Stromal cell of bone marrow (primary cell): ENCODE data around the gene ITGAE.
"Not testable (repeated sequence)": the region's sequence is repeated elsewhere in the genome, so short reads cannot be mapped to it uniquely, and the experiment has no call there.

Experiments
- DNase-seq: peaks from one replicate; pipeline ENCODE4 v3.0.0-alpha.2; 2012; ENCODE audit warnings: low read depth

Gene ITGAE

DNA sequence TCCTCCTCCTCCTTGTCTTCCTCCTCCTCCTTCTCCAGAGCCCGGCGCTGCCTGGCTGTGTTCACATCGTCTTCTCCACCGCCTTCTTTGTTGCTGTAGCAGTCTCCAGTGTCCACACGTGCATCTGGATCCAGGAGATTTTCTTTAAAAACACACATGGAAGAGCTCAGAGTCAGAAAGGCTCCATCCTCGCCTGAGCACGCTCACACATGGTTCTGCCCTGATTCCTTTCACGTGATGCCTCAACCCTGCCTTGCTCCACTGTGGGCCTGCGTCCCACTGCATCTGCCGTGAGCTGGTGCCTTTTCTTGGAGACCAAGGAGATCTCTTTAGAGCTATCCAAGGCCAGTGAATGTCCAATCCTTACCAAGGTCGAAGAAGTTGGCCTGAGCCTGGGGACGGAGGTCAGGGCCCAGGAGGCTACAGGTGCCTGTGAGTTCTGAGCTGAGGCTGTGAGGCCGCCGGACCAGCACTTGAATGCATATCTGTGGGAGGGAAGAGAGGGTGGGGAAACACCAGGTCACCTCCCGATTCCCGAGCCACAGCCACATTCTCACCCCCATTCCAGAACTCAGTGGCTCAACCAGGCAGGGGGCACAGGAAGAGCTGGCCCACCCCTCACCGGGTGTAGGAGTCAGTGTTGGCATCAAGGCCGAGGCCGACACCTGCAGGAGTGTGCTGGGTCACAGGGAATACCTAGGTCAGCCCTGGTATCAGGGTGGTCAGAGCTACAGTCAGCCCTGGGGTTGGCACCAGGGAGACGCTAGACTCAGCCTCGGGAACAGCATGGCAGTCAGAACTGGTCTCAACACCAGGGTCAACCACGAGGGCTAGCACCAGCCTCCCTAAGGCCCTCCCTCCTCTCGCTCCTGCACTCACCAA, 39.7 kb downstream of the ITGAE start:
- no peak for DNase-seq

DNA sequence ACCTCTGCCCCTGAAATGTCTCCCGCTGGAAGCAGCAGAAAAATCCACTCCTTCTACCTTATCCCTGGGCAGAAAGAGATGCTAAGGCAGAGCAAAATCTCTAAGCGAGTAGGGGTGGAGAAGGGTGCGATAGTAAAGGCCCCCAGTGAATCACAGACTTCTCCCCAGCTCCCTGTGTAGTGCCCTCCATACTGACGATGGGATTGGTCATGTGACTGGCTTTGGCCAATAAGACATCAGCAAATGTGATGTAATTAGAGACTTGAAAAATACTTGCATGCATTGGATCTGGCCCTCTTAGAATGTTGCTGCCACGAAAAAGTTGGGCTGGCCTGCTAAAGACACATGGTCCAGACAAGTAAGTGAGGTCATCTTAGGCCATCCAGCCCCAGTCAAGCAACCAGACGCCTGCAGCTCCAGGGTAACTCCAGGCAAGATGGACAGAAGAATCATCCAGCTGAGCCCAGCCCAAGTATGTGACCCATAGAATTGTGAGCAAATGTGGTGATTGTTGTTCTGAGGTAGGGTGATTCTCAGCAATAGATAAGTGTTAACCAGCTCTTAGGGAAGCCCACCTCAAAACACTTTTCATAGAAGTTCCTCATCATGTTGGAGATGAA, 41.3 kb downstream of the ITGAE start:
- no peak for DNase-seq

DNA sequence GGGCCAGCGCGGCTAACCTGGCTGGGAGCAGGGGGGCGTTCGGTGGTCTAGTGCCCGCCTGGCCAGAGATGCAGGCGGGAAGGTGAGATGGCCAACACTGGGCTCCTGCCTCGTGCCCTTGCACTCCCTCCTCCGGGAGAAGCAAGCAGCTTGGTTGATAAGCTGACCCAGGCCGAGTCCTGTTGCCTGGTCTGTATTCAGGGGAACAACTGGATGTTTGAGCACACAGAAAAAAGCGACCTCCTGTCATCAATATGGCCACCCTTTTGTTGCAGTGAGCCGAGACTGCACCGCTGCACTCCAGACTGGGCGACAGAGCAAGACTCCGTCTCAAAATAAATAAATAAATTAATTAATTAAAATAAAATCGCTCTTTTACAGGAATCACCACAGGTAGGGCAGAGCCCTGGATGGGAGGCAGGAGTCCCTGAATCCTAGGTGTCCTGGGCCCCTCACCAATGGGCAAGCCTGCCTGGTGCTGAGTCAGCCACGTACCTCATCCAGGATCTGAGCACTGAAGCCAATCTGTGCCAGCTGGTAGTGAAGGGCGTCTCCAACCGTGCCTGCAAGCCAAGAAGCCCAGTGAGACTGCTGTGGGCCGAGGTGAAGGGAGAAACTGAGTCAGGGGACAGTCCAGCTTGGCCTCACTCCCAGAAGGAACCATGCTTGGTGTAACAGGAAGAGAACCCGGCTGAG, 45.5 kb downstream of the ITGAE start:
- no peak for DNase-seq

DNA sequence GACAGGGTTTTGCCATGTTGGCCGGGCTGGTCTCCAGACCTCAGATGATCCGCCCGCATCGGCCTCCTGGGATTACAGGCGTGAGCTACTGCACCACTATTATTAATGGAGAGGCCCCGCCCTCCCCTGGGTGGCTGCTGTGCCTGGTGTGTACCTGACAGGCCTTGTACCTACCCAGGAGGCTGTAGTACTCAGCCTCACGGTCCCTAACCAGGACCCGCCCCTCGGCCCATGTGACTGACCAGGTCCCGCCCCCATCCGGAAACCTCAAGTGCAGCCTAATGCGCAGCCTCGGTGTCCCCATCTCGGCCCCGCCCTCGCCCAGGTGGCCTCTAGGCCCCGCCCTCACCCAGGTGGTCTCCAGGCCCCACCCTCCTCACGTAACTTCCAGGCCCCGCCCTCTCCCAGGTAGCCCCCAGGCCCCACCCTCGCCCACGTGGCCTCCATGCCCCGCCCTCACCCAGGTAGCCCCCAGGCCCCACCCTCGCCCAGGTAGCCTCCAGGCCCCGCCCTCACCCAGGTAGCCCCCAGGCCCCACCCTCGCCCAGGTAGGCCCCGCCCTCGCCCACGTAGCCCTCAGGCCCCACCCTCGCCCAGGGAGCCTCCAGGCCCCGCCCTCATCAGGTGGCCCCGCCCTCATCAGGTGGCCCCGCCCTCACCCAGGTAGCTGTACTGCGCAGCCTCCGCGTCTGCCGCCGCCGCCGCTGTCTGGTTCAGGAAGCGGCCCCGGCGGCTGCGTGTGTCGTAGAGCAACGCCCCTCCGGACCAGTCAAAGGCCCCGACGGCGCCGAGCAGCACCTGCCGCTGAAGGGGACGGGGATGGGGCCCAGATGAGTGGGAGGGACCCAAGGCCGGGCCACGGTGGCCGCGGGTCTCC, 46.3 kb downstream of the ITGAE start:
- no peak for DNase-seq

GRCh38 chr17:3754066-3754457, 46.9 kb downstream of the ITGAE start:
- no peak for DNase-seq

DNA sequence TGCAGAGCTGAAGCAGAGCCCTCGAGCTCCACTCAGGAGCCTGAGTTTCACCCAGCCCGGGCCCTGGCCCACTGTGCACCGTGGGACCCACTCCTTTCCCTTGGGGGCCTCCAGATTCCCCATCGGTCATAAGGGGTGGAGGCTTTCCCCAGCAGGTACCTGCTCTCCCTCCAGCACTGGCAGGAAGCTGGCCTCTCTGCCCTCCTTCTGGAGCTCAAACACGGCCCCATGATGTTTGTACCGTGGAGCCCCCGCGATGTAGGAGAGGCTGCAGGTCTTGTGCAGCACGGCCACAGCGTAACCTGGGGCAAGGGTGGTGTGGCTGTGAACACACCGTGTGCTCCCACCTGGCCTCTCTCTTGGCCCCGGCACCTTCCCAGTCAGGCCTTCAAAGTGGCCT, 47.4 kb downstream of the ITGAE start:
- no peak for DNase-seq

DNA sequence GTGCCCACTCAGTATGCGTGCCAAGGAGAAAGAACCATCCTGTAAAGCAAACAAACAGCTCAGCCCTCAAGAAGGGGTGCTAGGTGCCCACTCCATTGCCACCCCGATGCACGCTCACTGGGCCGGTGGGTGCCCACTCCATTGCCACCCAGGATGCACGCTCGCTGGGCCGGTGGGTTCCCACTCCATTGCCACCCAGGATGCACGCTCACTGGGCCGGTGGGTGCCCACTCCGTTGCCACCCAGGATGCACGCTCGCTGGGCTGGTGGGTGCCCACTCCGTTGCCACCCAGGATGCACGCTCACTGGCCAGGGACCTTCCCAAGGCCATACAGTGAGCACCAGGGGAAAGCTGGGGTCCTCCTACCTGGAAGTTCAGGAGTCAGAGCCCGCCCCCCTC, 49.2 kb downstream of the ITGAE start:
- no peak for DNase-seq

DNA sequence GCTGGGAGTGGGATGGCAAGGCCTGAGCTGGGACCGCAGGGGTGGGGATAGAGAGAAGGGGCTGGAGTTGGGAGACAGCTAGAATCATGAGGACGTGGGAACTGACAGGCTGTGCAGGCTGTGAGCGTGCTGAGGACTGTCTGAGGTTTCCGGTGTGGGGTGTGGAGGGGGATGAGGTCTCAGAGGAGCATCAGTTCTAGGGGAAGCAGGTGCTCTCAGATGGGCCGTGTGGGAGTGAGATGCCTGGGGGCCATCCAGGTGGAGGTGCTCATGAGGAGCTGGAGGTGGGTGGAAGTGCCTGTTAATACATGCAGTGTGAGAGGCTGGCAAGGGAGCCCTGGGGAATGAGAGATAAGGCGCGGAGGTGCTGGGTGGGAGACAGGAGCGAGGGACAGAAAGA, 50.1 kb downstream of the ITGAE start:
- DNase-seq: no peak

- DNase-seq: no peak
Observed at GRCh38 chr17:3750296-3750695, 50.7 kb downstream of the ITGAE start.

DNA sequence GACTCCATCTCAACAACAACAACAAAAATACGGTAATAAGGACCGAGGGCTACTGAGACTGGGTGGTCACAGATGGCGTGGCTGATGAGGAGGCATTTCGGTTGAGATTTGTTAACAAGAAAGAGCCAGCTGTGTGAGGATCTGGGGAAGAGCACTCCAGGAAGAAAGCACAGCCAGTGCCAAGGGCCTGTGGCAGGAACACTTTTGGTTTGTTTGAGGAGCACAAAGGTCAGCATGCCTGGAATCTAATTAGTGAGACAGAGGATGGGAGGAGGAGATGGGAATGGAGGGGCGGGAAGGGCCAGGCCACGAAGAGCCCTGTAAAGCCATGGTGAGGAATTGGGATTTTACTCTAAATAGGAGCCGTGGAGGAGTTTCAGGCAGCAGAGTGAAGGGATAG, 52.4 kb downstream of the ITGAE start:
- no peak for DNase-seq

- DNase-seq: no peak
Observed at GRCh38 chr17:3747805-3748204, 53.2 kb downstream of the ITGAE start.

DNA sequence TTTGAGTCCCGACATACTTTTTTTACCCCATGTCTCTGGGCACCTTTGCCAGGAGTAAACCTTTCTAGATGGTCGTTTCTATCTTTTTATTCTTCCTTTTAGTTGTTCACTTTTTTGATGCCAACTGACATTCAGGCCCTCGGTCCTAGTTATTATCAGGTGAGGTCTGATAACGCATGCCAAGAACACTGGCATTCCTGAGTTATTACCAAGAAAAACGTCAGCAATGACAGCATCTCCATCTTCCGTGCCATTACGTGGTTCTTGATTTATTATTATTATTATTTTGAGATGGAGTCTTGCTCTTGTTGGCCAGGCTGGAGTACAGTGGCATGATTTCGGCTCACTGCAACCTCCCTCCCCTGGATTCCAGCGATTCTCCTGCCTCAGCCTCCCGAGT, 55.9 kb downstream of the ITGAE start:
- no peak for DNase-seq

GRCh38 chr17:3744014-3744413, 57.0 kb downstream of the ITGAE start:
- DNase-seq: no peak

DNA sequence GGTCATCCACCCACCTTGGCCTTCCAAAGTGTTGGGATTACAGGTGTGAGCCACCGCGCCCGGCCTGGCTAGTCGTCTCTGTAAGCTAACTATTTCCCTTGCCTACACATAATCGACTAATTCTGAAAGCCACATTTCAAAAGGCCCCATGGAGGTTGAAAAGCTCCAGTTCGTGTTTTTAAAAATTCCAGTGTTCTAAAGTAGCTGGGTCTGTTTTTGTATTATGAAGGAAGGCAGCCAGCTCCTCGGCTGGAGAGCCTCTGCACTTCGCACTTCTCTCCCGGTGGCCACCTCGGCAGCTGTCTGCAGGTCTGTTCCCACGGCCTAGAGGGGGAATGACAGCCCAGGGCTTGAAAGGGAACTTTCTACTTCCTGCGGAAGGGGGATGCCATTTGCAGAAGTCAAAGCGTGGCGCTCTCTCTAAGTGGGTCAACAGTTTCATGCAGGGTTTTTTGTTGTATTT, 60.3 kb downstream of the ITGAE start:
- no peak for DNase-seq

DNA sequence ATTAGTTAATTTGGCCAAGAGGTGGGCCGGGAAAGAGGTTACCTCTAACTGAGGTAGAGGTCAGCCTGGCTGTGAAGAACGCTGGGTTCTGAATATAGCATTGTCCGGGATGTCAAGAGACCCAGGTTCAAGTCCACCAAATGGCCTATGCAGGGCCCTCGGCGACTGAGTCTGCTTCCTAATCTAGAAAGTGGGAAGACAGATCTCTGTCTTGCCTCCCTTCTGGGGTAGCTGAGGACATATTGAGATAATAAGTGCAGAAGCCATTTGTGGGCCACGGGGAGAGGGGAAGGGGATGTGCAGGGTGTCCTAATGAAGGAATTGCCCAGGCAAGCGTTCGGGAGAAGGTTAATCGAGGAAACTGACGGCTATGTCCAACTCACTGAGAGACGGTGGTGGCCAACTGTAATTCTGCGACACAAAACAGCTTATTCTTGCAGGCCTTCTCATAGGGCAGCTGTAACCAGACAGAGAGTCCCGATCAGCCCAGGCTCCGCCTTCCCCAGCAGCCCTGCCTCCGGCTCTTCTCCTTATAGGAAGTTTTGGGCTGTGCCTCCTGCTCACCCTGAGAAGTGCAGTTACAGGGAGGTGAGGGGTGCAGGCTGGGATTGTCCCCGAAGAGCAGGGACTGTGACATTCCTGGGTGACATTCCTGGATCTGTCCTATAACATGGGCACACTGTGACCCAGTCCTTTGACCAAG, 61.4 kb downstream of the ITGAE start:
- no peak for DNase-seq

DNA sequence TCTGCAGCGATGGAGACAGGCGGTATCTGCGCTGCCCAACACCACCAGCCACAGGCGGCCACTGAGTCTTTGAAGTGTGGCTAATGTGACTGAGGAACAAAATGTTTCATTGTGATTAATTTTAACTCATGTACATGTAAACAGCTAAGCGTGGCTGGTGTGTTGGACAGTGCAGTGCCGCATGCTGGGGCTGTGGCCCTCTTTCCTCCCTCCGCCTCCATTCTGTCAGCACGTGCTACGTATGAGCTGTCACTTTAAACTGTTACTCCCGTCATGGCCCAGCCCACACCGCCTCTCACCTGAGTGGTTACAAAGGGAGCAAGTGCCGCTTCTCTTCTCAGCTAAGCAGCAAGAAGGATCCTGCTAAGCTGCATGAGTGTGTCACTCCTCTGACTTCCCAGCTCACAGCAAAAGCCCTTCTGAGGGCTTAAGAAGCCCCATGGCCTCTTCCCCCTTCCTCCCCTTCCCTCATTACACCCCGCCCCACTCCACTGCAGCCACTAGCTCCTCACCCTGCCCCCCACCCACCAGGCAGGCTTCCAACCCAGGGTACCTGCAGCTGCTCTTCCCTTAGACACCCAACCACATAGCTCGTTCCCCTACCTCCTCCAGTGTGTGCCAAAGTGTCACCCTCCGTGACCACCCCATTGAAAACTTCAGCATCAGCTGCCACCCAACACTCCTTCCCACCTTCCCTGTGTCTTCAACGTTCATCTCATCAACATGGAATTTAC, 62.3 kb downstream of the ITGAE start:
- no peak for DNase-seq

DNA sequence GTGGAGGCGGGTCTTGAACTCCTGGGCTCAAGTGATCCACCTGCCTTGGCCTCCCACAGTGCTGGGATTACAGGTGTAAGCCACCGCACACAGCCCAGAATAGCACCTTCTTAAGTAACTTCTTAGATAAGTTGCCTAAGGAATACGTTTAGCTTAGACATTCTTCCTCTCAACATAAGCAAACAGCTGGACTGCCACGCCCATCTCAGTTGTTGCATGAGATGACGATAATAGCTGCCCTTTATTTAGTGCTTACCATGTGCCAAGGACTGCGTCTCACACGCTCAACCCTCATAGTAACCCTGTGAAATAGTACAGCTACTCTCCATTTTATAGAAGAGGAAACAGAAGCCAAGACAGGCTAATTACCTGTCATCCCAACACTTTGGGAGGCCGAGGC, 65.5 kb downstream of the ITGAE start:
- DNase-seq: no peak

DNA sequence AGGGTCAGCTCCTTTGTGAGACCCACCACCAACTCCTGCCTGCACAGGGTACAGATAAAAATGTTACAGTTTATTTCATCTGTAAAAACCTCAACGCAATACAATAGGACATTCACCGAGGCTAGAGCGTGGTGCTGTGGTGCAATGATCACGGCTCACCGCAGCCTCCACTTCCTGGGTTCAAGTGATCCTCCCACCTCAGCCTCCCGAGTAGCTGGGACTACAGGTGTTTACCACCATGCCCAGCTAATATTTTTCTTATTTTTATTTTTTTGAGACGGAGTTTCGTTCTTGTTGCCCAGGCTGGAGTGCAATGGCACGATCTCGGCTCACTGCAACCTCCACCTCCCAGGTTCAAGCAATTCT, 66.1 kb downstream of the ITGAE start:
- not testable (repeated sequence) for DNase-seq

DNA sequence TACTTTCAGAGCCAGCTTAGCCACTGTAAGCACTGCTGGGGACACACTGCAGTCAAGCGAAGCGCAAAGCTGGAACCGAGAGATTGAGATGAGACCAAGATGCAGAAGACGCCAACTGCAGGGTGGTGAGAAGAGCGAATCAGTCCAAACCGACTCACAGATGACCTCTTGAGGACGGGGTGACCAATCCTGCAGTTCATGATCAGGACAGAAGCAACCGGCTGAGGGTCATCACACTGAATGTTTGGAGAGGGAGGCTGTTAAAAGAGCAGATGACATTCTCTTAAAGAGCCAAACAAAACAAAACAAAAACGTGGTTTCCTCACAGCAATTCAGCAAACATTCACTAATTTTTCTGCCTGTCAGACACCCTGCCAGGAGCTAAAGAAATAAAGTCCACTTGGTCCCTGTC, 68.8 kb downstream of the ITGAE start:
- DNase-seq: no peak

- no peak for DNase-seq
Observed at GRCh38 chr17:3730881-3731429, 70.0 kb downstream of the ITGAE start.
